ENCODE results near the gene SPATA3. TPM values are rescaled to one million over a fixed set of nuclear protein-coding genes. Genes with fewer than 3 reads are reported as not detected.

The SPATA3 gene
- total RNA-seq, 1 experiment from 2014 or later: not detected

GRCh38 chr2:231028889-231029288, 33.0 kb downstream of the SPATA3 start:
- intact Hi-C loops (cut with micrococcal nuclease): no loop called here
- H3K9me2 ChIP-seq (replicated peaks; ENCODE audit: low read length): no peaks in the 10 kb centered on the region
- no peak overlapping the region for H3K27ac ChIP-seq (ENCODE audit: low read length)
- no peaks in the 10 kb centered on the region for H3K27me3 ChIP-seq (ENCODE audit: low read length)
- DNase-seq (no peak), ATAC-seq (no peak)
- no peaks in the 10 kb centered on the region for H4K20me1 ChIP-seq (ENCODE audit: low read length)
- no peak overlapping the region for H2AFZ ChIP-seq (ENCODE audit: low read length)
- ChIA-PET POLR2A (ENCODE audit: unreplicated experiment) (no interaction called here), CTCF (no interaction called here)
- no peaks in the 10 kb centered on the region for H3F3A ChIP-seq (ENCODE audit: low read length, unreplicated experiment)
- H3K4me1 ChIP-seq (ENCODE audit: insufficient read depth, low read length): no peaks in the 10 kb centered on the region
- H3K79me2 ChIP-seq (ENCODE audit: low read length): no peaks in the 10 kb centered on the region
- TF ChIP-seq EZH2phosphoT487 (IDR thresholded peaks at IDR 0.05; ENCODE audit: borderline replicate concordance, low read length) (no peak), CTCF (conservative IDR thresholded peaks at IDR 0.05; ENCODE audit: low read depth, low read length) (no peak), EZH2 (IDR thresholded peaks at IDR 0.05; ENCODE audit: low read length, unreplicated experiment) (no peak)
- H3K9ac ChIP-seq (ENCODE audit: low read length): no peak overlapping the region
- no peak overlapping the region for H3K4me2 ChIP-seq (ENCODE audit: low read length)
- no TSS peak for BruUV-seq (replicated peaks)
- H3K9me3 ChIP-seq (ENCODE audit: low read length): no peaks in the 10 kb centered on the region
- H3K4me3 ChIP-seq (ENCODE audit: low read length): no peak overlapping the region
- H3K36me3 ChIP-seq (ENCODE audit: low read depth, low read length): no peaks in the 10 kb centered on the region

DNA sequence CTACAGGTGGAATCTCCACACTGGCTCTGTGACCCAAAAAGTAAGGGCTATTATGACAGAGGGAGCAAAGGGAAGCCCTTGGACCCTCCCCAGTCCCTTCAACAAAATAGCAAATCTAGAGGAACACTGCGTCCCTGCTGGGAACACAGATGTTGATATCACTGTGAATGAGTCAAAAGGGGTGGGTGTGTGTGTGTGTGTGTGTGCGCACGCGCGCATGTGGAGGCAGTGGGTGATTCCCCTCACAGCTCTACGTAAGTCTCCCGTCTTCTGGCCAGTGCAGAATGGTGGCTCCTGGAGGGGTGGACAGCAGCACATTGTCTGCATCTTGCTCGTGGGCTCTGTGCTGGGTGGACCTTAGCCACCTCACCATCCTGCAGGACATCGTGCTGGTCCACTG, 33.6 kb downstream of the SPATA3 start:
- CTCF ChIA-PET: no interaction called here

GRCh38 chr2:231030725-231031124, 34.8 kb downstream of the SPATA3 start:
- CTCF ChIA-PET: no interaction called here
- Histone ChIP-seq H4K20me1 (ENCODE audit: low read length) (no peaks in the 10 kb centered on the region), H3K27me3 (ENCODE audit: low read length) (no peaks in the 10 kb centered on the region), H2AFZ (ENCODE audit: low read length) (no peak overlapping the region), H3K4me2 (ENCODE audit: low read length) (no peak overlapping the region), H3K36me3 (ENCODE audit: low read depth, low read length) (no peaks in the 10 kb centered on the region), H3K4me1 (ENCODE audit: insufficient read depth, low read length) (no peaks in the 10 kb centered on the region), H3K9me2 (replicated peaks; ENCODE audit: low read length) (no peaks in the 10 kb centered on the region), H3K9ac (ENCODE audit: low read length) (no peak overlapping the region), H3K27ac (ENCODE audit: low read length) (no peak overlapping the region), H3F3A (ENCODE audit: low read length, unreplicated experiment) (no peaks in the 10 kb centered on the region), H3K79me2 (ENCODE audit: low read length) (no peaks in the 10 kb centered on the region), H3K9me3 (ENCODE audit: low read length) (no peaks in the 10 kb centered on the region), H3K4me3 (ENCODE audit: low read length) (no peak overlapping the region)
- intact Hi-C loops (cut with micrococcal nuclease): no loop called here
- ATAC-seq (no peak), DNase-seq (no peak)
- no TSS peak for BruUV-seq (replicated peaks)
- no peak for TF ChIP-seq EZH2 (IDR thresholded peaks at IDR 0.05; ENCODE audit: low read length, unreplicated experiment)
- TF ChIP-seq CTCF (conservative IDR thresholded peaks at IDR 0.05; ENCODE audit: low read depth, low read length): no peak
- TF ChIP-seq EZH2phosphoT487 (IDR thresholded peaks at IDR 0.05; ENCODE audit: borderline replicate concordance, low read length): no peak
- POLR2A ChIA-PET (ENCODE audit: unreplicated experiment): no interaction called here

More for the DNA sequence above, 33.6 kb downstream of the SPATA3 start:
- Histone ChIP-seq H2AFZ (ENCODE audit: low read length) (no peak overlapping the region), H3K9me2 (replicated peaks; ENCODE audit: low read length) (no peaks in the 10 kb centered on the region), H3F3A (ENCODE audit: low read length, unreplicated experiment) (no peaks in the 10 kb centered on the region), H3K36me3 (ENCODE audit: low read depth, low read length) (no peaks in the 10 kb centered on the region), H3K4me2 (ENCODE audit: low read length) (no peak overlapping the region), H3K9me3 (ENCODE audit: low read length) (no peaks in the 10 kb centered on the region), H3K79me2 (ENCODE audit: low read length) (no peaks in the 10 kb centered on the region), H3K4me1 (ENCODE audit: insufficient read depth, low read length) (no peaks in the 10 kb centered on the region), H3K27me3 (ENCODE audit: low read length) (no peaks in the 10 kb centered on the region), H3K4me3 (ENCODE audit: low read length) (no peak overlapping the region), H4K20me1 (ENCODE audit: low read length) (no peaks in the 10 kb centered on the region), H3K9ac (ENCODE audit: low read length) (no peak overlapping the region), H3K27ac (ENCODE audit: low read length) (no peak overlapping the region)
- ATAC-seq: no peak
- TF ChIP-seq EZH2phosphoT487 (IDR thresholded peaks at IDR 0.05; ENCODE audit: borderline replicate concordance, low read length): no peak
- TF ChIP-seq EZH2 (IDR thresholded peaks at IDR 0.05; ENCODE audit: low read length, unreplicated experiment): no peak
- no peak for TF ChIP-seq CTCF (conservative IDR thresholded peaks at IDR 0.05; ENCODE audit: low read depth, low read length)
- POLR2A ChIA-PET (ENCODE audit: unreplicated experiment): no interaction called here
- no TSS peak for BruUV-seq (replicated peaks)
- intact Hi-C loops (cut with micrococcal nuclease): no loop called here
- no peak for DNase-seq

Data from PC-3 (cell line).